Measurements from ENCODE around the gene GNAT1. TPM values are rescaled to one million over a fixed set of nuclear protein-coding genes. Genes with fewer than 3 reads are reported as not detected.

Gene GNAT1
- total RNA-seq, 1 experiment from 2014 or later: 0.50 TPM

DNA sequence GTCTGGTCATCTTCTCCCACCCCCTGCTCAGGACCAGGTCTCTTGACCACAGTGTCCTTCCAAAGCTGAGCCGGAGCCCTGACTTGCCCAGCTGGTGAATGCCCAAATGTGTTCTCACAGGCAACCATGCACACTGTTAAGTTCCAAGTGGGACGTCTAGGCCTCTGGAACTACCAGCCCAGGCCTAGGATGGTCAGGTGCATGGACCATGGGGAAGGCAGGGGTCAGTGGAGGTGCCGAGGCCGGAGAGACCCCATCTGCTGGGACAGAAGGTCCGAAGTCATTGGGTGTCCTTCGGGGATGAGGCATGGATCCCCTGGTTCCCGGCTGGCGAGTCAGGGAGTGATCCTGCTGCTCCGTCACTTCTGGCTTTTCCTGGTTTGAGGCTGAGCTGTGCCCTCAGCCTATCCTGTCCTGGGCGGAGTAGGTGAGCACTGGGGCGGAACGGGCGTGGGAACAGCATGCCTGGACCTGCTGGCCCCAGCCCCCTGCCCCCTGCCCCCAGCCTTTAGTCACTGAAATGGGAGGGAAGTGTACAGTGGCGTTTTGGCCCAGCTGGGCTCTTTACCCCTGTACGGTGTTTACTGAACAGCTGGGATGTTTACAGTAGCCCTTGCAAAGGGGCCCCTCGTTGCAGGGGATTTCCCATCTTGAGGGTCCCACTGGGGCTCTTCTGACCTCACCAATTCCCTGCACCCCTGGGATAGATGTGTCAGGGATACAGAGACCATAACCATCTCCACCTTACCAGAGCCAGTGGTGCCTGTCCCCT, 24.2 kb upstream of the GNAT1 start:
- Histone ChIP-seq H3K36me3 (ENCODE audit: control insufficient read depth, insufficient read depth, low read length) (no peaks in the 10 kb centered on the region; the same call in 1 of the 2 replicates), H3K4me3 (ENCODE audit: low read depth, low read length) (no peak overlapping the region), H3K9me3 (no peaks in the 10 kb centered on the region), H3K27me3 (replicated peaks; ENCODE audit: control insufficient read depth, insufficient read depth, low read length) (no peaks in the 10 kb centered on the region), H3K4me1 (peaks cover 25% of the 10 kb centered on the region)
- no peaks in the 10 kb centered on the region for H3K36me3 Mint-ChIP-seq (ENCODE audit: insufficient read depth, unreplicated experiment)
- ChIA-PET POLR2A (no interaction called here), CTCF (no interaction called here)
- intact Hi-C loops (cut with micrococcal nuclease; ENCODE audit: unreplicated experiment): no loop called here
- H3K4me3 Mint-ChIP-seq (ENCODE audit: unreplicated experiment): no peak overlapping the region
- BruUV-seq (replicated peaks): no TSS peak
- peak overlapping the region; percentile 44 for H3K27ac Mint-ChIP-seq (ENCODE audit: unreplicated experiment)
- TF ChIP-seq, protein P1, sequence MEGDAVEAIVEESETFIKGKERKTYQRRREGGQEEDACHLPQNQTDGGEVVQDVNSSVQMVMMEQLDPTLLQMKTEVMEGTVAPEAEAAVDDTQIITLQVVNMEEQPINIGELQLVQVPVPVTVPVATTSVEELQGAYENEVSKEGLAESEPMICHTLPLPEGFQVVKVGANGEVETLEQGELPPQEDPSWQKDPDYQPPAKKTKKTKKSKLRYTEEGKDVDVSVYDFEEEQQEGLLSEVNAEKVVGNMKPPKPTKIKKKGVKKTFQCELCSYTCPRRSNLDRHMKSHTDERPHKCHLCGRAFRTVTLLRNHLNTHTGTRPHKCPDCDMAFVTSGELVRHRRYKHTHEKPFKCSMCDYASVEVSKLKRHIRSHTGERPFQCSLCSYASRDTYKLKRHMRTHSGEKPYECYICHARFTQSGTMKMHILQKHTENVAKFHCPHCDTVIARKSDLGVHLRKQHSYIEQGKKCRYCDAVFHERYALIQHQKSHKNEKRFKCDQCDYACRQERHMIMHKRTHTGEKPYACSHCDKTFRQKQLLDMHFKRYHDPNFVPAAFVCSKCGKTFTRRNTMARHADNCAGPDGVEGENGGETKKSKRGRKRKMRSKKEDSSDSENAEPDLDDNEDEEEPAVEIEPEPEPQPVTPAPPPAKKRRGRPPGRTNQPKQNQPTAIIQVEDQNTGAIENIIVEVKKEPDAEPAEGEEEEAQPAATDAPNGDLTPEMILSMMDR (IDR thresholded peaks at IDR 0.05; ENCODE audit: insufficient read depth in 1 of 2, low read depth in 1 of 2, low read length in 1 of 2, severe bottlenecking in 1 of 2, unreplicated experiment in 1 of 2): no peak
- no peaks in the 10 kb centered on the region for H3K9me3 Mint-ChIP-seq (ENCODE audit: unreplicated experiment)
- H3K4me1 Mint-ChIP-seq (ENCODE audit: low read depth, unreplicated experiment): peaks cover 16% of the 10 kb centered on the region
- no peak for DNase-seq
- no peaks in the 10 kb centered on the region for H3K27me3 Mint-ChIP-seq (ENCODE audit: insufficient read depth, unreplicated experiment)

DNA sequence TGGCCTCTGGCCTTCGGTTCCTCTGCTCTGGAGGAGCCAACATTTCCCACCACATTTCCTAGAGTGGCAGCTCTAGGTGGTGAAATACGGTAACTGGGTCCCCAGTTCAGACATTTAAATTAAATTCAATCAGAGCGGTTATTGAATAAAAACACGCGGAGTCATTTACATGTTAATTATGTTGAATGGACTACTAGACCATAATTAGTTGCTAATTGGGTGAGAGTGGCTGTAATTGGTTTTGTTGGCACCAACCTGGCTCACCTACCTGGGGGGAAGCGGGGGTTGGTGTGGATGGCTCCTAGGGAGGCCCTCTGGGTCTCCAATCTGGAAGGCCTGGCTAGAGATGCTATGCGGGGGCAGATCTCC, 23.6 kb upstream of the GNAT1 start:
- Mint-ChIP-seq H3K36me3 (ENCODE audit: insufficient read depth, unreplicated experiment) (no peaks in the 10 kb centered on the region), H3K27ac (ENCODE audit: unreplicated experiment) (no peak overlapping the region), H3K4me3 (ENCODE audit: unreplicated experiment) (no peak overlapping the region), H3K27me3 (ENCODE audit: insufficient read depth, unreplicated experiment) (no peaks in the 10 kb centered on the region), H3K9me3 (ENCODE audit: unreplicated experiment) (no peaks in the 10 kb centered on the region), H3K4me1 (ENCODE audit: low read depth, unreplicated experiment) (peaks cover 16% of the 10 kb centered on the region)
- intact Hi-C loops (cut with micrococcal nuclease; ENCODE audit: unreplicated experiment): no loop called here
- ChIA-PET CTCF (no interaction called here), POLR2A (no interaction called here)
- BruUV-seq (replicated peaks): no TSS peak
- TF ChIP-seq, protein P1 (IDR thresholded peaks at IDR 0.05; ENCODE audit: insufficient read depth in 1 of 2, low read depth in 1 of 2, low read length in 1 of 2, severe bottlenecking in 1 of 2, unreplicated experiment in 1 of 2): no peak
- peaks cover 25% of the 10 kb centered on the region for H3K4me1 ChIP-seq
- H3K36me3 ChIP-seq (ENCODE audit: control insufficient read depth, insufficient read depth, low read length): no peaks in the 10 kb centered on the region; the same call in 1 of the 2 replicates
- DNase-seq: no peak
- no peaks in the 10 kb centered on the region for H3K27me3 ChIP-seq (replicated peaks; ENCODE audit: control insufficient read depth, insufficient read depth, low read length)
- no peaks in the 10 kb centered on the region for H3K9me3 ChIP-seq
- H3K4me3 ChIP-seq (ENCODE audit: low read depth, low read length): no peak overlapping the region

DNA sequence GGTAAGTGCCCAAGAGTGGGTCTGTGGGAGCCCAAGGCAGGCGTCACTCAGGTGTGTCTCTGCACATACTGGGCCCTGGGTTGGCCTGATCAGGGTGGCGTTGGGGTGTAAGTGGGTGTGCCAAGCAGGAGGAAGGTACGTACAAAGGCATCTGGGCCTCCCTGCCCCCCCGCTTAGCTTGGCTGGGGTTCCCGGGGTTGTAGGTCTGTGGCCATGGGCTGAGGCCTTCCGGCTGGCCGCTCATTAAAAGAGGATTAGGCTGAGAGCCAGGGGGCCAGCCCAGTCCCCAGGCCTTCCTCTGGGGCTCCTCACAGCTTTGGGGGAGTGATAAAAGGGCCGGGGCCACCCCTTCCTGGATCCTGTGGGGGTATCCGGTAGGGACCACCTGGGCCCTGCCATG, 23.0 kb upstream of the GNAT1 start:
- Mint-ChIP-seq H3K4me1 (ENCODE audit: low read depth, unreplicated experiment) (peaks cover 16% of the 10 kb centered on the region), H3K9me3 (ENCODE audit: unreplicated experiment) (no peaks in the 10 kb centered on the region), H3K27ac (ENCODE audit: unreplicated experiment) (no peak overlapping the region), H3K4me3 (ENCODE audit: unreplicated experiment) (no peak overlapping the region), H3K36me3 (ENCODE audit: insufficient read depth, unreplicated experiment) (no peaks in the 10 kb centered on the region), H3K27me3 (ENCODE audit: insufficient read depth, unreplicated experiment) (no peaks in the 10 kb centered on the region)
- no peaks in the 10 kb centered on the region; the same call in 1 of the 2 replicates for H3K36me3 ChIP-seq (ENCODE audit: control insufficient read depth, insufficient read depth, low read length)
- DNase-seq: no peak
- peaks cover 25% of the 10 kb centered on the region for H3K4me1 ChIP-seq
- CTCF ChIA-PET: no interaction called here
- no peaks in the 10 kb centered on the region for H3K9me3 ChIP-seq
- intact Hi-C loops (cut with micrococcal nuclease; ENCODE audit: unreplicated experiment): no loop called here
- no TSS peak for BruUV-seq (replicated peaks)
- POLR2A ChIA-PET: no interaction called here
- TF ChIP-seq, protein P1 (IDR thresholded peaks at IDR 0.05; ENCODE audit: insufficient read depth in 1 of 2, low read depth in 1 of 2, low read length in 1 of 2, severe bottlenecking in 1 of 2, unreplicated experiment in 1 of 2): no peak
- H3K4me3 ChIP-seq (ENCODE audit: low read depth, low read length): no peak overlapping the region
- H3K27me3 ChIP-seq (replicated peaks; ENCODE audit: control insufficient read depth, insufficient read depth, low read length): no peaks in the 10 kb centered on the region
